GM18507 (cell line): ENCODE results near the gene SLC16A3.

Experiments used
- DNase-seq: peaks from one replicate; pipeline ENCODE4 v3.0.0; 2011; ENCODE audit warnings: low read depth; ENCODE audit not compliant: insufficient read length; ENCODE audit errors: extremely low spot score
- FAIRE-seq: peaks from 2 replicates; lab custom pipeline; 2011; peaks lifted over from hg19 to GRCh38; lab: Jason Lieb, UNC

The SLC16A3 gene

DNA sequence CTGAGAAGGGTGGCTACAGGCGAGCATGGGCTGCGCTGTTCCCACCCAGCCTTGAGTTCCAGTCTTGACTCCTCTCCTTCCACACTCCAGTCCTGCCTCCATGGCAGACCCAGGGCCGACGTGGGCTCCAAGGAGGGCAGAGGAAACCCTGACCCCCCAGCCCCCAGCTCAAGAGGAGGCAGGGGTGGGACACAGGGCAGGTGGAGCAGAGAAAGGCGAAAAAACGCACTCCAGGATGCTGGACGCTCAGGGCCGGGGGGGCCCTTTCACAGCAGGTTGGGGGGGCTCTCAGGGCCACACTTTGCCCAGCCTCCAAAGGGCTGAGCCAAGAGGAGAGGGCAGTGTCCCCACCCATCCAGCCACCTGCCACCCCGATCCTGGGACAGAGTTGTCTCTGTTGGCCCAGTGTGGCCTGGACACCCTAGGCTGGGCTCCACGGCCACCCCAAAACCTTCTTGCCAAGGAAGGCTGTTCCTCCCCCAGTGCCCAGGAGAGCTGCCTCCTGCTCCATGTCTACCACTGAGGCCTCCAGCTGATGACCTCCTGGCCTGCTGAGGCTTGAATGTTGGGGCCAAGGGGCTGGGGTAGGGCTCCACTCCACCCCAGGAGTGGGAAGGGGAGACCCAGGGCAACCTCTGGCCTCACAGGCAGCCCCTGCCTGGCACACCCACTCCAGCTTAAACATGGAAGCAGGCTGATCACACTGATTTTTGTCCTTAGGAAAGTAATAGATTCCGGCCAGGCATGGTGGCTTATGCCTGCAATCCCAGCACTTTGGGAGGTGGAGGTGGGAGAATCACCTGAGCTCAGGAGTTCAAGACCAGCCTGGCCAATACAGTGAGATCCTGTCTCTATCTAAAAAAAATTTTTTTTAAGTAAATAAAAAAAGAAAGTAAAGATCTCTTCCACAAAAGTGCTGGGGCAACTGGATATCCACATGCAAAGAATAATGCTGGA lies 8.8 kb upstream of the SLC16A3 start:
- DNase-seq (no peak), FAIRE-seq (no peak)

DNA sequence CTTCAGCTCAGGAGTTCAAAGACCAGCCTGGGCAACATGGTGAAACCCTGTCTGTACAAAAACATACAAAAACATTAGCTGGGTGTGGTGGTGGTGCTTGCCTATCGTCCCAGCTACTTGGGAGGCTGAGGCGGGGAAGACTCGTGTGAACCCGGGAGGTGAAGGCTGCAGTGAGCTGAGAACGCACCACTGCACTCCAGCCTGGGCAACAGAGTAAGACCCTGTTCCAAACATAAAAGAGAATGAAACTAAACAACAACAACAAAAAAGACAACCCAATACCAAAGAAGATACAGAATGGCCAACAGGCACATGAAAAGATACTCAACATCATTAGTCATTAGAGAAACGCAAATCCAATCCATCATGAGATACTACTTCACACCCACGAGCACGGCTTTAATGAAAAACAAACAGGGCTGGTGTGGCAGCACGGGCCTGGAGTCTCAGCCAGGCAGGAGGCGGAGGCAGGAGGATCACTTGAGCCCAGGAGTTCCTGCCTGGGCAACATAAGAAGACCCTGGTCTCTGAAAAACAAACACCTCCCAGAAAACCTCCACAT lies 7.4 kb upstream of the SLC16A3 start:
- DNase-seq (no peak), FAIRE-seq (no peak)

DNA sequence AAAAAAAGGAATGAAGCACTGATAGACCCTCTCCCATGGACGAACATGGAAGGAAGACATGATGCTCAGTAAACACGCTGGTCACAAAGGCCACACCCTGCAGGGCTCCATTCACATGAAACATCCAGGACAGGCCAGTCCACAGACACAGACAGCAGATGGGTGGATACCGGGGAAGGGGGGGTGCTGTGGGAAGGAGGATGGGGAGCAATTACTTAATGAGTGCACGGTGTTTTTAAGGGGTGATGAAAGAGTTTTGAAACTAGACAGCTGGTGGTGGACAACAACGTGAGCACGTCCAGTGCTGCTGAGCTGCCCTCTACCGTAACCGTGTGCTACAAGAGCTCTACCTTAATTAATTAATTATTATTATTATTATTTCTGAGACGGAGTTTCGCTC lies 6.0 kb upstream of the SLC16A3 start:
- no peak for DNase-seq
- FAIRE-seq: no peak

DNA sequence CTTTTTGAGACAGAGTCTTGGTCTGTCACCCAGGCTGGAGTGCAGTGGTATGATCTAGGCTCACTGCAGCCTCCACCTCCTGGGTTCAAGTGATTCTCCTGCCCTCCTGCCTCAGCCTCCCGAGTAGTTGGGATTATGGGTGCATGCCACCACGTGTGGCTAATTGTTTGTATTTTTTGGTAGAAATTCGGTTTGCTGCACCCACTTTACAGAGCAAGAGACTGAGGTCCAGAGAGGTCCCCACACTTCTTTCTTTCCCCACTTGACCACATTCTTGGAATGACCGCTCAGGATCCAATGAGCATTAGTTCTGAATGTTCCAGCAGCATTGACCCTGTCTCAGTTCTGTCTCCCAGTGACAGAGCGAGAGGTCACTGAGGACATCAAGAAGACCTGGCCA lies 5.3 kb upstream of the SLC16A3 start:
- FAIRE-seq: no peak
- no peak for DNase-seq

DNA sequence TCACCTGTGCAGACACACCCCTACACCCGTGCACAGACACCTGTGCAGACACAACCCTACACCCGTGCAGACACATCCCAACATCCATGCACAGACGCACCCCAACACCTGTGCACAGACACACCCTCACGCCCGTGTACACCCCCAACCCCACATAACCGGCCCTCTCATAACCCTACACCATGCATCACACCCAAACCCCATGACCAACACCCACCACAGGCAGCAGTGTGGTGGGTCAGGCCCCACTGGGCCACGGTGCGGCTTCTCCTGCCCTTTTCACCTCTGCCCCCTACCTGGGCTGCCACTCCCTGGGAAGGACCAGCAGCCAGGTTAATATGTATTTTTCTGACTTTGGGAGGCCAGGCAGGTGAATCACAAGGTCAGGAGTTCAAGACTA lies 4.2 kb upstream of the SLC16A3 start:
- DNase-seq: no peak
- FAIRE-seq: no peak

DNA sequence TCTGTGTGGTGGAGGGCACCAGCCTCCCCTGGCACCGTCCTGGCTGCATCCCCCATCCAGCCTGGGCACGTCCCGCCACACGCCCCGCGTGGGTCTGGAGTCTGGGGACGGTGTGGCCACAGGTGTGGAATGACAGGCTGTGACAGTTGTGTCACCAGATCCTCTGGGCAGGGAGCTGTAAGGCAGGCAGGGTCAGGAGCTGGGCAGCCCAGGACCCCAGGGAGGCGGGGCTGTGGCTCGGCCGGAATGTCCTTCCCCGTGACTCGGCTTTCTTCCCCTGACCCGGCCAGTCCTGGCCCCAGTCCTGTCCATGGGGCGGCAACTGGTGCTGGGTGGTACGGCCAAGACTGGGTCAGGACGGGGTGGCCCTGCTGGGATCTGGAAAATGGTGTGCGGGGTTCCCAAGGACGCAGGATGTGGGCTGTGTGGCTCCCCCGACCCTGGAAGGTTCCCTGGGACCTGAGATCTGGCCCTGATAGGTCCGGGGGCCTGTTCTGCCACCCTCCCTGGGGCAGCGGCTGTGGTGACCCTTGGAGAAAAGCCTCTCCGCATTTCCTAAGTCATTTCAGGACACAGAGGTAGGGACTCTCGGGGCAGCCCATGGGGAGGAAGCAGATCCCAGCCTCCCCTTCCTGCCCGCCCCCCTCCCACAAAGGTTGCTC lies 3.3 kb upstream of the SLC16A3 start:
- FAIRE-seq: no peak

DNA sequence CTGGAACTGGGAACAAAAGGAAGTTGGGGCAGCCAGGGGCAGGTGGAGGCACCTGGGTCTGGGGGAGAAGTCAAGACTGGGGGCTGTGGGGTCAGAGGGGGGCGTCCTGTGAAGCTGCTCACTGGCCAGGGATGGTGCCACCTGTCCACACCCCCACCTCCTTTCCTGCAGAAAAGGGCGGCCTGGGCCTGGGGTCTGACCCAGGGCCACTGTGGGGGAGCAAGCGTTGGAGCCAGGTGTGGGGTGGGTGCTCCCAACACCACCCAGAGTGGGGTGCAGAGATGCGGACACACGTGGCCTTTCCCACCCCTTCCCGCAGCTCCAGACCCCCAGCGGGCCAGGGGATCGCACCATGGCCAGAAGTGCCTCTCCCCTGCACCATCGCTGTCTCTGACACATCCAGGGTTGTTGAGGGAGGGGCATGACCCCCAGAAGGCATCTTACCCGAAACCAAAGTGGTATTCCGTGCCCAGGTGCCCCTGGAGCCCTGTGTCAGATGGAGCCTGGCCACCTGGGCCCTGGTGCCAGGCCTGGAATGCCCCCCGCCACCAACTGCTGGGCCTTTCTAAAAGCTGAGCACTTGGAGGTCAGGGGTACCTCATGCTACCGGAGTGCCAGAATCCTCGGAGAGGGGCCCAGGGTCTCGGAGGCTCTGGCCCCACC lies 2.6 kb upstream of the SLC16A3 start:
- no peak for DNase-seq
- FAIRE-seq: no peak

More for the DNA sequence above, 3.3 kb upstream of the SLC16A3 start:
- no peak for DNase-seq

DNA sequence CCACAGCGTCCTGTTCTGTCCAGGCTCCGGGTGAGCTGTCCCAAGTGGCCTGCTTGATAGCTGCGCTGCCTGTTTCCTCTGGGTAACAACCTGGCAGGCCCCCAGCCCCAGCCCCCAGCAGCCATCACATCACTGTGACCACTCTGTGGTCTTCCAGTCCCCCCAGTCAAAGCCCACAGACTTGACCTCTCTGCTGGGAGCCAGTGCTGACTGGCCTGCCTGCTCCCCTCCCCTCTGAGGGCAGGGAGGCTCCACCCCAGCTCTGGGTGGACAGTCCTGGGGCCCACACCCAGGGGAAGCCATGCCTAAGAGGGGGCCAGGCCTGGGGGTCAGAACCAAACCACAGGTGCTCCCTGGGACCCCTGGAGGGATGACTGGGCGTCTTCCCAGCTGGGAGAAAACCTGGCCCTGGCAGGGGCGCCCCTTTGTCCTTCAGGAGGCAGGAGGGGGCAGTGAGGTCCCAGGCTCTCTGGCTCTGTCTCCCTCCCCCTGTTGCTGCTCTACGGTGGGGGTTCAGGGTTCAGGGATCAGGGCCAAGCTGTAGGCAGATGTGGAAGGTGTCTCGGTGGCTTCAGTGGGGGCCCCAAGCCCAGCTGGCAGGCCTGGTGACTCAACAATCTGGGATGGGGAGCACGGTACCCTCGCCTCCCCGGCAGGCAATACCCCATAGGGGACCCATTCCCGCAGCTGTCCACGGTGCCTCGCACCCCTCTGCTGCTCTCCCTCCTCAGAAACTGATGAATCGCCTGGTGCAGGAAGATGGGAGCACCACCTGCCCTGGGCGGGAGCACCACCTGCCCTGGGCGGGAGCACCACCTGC lies 1.8 kb upstream of the SLC16A3 start:
- no peak for DNase-seq
- FAIRE-seq: no peak

DNA sequence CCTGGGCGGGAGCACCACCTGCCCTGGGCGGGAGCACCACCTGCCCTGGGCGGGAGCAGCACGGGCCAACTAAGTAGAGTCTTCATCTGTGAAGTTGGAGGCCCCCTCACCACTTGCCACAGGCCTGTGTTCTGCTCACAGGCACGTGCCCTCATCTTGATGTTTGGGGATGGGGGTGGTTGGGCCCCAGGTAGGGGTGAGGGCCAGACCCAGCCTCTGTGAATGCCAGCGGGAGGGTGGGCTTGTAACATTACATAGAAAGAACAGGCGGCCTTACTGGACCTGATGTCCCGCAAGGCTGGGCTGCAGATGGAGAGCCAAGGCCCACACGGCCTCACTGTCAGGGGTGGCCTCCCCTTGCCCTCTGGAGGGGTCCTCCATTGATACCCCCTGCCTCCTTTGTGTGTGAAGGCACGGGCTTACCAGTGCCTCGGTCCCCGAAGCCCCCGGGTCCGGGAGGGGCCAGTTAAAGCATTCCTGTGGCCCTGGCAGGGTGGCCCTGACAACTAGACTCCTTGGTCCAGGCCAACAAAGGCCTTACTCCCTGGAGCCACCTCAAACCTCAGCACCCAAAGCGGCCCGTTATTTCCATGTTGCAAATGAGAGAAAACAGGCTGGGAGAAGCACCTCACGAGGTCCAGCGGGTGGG lies 1.1 kb upstream of the SLC16A3 start:
- DNase-seq (no peak), FAIRE-seq (no peak)

DNA sequence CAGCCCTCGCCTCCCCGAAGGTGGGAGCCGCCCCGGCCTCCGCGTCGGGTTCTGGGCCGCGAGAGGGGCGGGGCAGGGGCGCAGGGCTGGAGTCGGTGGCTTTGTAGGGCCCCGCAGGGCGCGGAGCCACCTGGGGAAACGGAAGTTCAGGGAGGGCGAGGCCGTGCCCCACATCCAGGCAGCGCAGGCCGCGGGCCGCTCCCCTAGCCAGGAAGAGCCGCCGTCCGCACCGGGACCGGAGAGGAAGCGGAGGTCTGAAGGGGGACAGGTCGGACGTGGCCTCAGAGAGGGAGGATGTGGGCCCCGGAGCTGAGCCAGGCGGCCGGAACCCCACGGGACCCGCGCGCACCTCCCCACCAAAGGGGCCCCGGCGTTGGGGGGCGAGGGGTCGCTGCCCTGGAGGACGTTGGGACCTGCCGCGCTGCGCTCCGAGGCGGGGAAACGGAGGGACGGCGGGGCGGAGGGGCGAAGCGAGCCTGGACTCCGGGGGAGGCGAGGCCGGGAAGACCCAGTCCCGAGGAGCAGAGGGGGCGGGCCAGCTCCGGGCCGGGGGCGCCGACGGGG lies 482 bp upstream of the SLC16A3 start:
- FAIRE-seq (peak; percentile 89), DNase-seq (no peak)

DNA sequence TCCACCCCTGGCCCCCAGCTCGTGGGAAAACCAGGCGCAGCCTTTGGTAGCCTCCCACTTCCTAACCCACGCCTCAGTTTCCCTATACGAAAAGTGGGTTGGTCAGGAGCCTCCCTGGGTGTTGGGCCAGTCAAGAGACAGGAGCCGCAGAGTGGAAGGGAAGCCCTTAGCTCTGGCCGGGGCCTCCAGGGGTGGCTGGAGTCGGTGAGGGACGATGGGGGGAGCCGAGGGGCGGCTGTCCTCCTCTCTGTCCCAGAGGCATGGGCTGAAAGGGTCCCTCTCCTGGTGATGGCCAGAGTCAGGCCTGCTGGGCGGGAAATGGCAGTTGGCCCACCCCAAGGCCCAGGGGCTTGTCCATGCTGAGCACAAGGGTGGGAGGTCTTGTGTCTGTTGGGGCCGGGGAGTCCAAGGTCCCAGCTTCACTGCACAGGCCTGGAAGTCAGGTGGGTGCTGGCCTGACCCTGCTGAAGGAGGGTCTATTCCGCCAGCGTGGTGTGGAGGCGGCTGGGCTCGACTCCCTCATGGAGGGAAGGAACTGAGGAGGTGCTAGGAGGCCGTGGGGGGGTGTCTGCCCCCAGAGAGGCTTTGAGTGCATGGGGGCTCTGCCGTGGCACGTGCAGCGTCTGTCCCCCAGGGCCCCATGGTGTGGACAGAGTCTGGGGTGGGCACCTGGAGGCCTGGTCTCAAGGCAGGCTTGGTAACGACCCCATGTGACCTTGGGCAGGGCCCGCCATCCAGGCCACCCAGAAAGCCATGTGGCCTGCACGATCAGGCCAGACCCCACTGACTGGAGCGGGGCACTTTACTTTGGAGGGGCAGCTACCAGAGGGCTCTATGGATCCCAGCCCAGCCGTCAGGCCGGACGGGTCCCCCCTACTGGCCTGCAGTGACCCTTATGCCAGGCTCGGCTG lies 1.1 kb downstream of the SLC16A3 start:
- no peak for FAIRE-seq
- no peak for DNase-seq

DNA sequence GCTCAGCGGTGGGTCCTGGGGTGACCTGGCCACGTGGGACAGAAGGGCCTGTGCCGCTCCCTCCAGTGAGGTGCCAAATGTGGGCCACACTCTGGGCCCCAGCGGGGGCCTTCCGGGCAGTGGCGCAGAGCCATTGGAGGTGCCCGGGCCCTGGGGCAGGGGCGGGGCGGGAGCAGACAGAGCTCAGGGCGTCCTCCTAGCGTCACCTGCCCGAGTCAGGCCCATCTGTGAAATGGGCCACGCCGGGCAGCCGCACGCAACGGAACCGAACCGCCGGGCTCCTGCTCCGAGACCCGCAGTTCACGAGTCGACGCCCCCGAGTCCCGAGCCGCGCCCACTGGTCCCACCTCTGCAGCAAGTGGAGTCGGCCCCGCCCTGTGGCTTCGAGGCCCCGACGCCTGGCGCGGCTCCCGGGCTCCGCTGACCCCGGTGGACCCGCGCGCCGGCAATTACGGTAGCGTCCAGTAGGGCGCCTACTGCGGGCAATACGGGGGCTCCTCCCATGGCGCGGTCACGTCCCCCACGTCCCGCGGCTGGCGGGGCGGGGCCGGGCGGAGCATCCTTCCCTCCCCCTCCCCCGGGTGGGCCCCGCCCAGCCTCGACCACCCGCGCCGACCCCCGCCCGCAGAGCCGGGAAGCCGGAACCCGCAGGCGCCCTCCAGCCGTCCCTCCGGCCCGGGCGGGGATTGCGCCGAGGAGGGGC lies 1.9 kb downstream of the SLC16A3 start:
- peak; percentile 70 for FAIRE-seq

DNA sequence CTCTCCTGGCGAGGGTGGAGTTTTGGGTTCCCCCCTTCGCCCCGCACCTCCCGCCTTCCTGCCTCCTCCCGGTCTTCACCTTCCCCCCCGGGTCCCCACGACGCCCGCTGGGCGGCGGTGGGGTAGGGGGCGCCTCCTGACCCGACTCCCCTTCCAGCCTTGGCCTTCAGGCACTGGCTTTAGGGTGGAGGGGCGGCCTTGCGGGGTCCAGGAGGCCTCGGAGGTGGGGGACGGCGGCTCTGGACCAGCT lies 2.4 kb downstream of the SLC16A3 start:
- FAIRE-seq (peak; percentile 21), DNase-seq (no peak)

More for the DNA sequence above, 1.9 kb downstream of the SLC16A3 start:
- DNase-seq: peak; percentile 69

DNA sequence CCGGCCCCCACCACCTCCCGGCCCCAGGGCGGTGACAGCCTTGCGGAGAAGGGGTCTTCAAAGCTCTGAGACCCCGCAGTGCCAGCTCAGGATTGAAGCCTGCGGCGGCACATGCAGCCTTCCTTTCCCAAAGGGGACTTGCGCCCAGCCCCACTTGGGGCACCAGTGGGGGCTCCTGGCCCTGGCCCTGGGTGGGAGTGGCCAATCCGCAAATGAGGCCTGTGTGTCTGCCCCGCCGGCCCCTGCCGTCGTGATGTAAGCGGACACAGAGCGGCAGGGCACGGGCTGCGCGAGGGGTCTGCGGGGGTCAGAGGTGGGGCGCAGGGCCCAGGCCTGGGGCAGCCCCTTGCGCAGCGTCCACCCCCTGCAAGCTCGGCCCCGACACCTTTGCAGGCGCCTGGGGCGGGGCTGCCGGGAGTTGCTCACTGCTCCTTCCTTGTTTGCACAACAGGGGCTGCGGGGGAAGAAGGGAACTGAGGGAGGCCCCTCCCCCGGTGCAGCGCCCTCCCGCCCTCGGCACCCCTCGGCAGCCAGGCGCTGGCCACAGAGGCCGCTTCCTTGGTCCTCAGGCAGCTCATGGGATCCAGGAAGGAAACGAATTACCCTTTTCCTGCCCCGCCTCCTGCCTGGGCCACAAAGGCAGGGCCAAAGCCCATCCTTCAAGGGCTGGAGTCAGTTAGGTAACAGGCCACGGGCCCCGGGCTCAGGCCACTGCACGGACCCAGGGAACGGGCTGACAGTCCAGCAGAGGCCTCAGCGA lies 2.9 kb downstream of the SLC16A3 start:
- FAIRE-seq: peak; percentile 53

DNA sequence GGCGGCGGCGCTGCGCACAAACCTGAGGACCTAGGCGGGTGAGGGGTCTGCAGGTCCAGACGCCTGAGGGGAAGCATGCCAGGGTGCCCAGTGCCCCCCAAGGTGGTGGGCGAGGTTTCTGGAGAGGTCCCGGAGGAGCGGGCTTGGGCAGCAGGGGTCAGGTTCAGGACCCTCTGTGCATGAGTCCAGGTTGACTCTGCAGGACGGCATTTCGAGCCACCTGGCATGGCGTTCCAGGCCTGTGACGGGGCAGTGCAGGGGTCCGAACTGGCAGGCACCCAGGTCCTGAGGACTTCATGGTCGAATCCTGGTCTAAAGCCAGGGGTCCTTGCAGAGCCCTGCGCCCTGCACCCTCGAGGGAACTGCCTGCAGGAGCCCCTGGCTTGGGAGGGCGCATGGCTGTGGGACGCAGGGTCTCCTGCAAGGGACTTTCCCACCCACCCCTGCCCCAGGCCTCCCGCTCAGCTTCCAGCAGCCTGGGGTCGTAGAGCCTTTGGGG lies 3.5 kb downstream of the SLC16A3 start:
- FAIRE-seq (no peak), DNase-seq (no peak)

More for the DNA sequence above, 2.9 kb downstream of the SLC16A3 start:
- no peak for DNase-seq
